Measurements from ENCODE around the gene MLLT3. TPM values are rescaled to one million over a fixed set of nuclear protein-coding genes. Genes with fewer than 3 reads are reported as not detected.

The MLLT3 gene
- total and polyA plus RNA-seq, 9 donors: 8.7 to 15.4 (median 13.8) TPM

DNA sequence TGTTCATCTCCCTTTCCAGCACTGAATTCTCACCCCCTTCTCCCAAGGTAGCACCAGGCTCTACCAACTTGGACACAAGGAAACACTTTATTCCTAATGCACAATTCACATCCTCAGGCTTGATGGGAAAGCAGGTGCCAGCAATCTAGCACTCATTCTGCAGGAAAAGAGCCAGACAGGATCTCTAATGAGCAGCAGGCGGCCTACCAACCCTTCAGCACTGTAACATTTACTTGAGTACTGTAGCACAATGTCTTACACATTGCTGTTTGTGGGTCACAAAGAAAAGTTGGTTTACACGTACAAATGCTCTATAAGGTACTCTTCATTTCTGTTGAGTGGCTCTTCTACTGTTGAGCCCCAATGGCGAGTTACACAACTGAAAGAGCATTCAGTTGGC, 254.4 kb downstream of the MLLT3 start:
- Histone ChIP-seq H3K4me1 (ENCODE audit: insufficient read depth) (no peaks in the 10 kb centered on the region), H3K9me3 (no peaks in the 10 kb centered on the region), H3K4me3 (no peak overlapping the region), H3K27ac (no peak overlapping the region), H3K36me3 (no peaks in the 10 kb centered on the region), H3K27me3 (no peaks in the 10 kb centered on the region)
- intact Hi-C loops (cut with DNase I): loop anchor here in 1 of 4 donors (10.0 kb wide), 1 partner anchor 257 kb away; the partner anchor contains the start of gene MLLT3
- TF ChIP-seq POLR2A (IDR thresholded peaks at IDR 0.05) (no peak), EP300 (IDR thresholded peaks at IDR 0.05) (no peak)
- DNase-seq: no peak
- 98 to 99% (median 99%) methylated on average over 3 of the region's 3 CpGs for WGBS, 3 donors

DNA sequence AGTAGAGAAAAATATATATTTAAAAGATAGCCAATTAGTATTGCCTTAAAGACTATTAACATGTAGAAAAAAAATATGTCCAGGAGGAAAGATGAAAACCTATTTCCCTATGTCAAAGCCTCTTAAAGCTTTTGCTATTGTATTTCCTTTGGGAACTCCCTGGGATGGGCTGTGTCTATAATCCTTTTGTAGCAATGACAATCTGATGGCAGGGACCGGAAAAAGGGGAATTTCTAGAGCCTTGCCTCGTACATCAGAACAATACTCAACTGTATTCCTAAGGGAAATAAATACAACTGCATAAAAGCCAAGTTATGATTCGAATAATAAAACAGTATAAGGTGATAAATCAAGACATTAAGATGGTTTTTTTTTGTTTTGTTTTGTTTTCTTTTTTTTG, 257.3 kb downstream of the MLLT3 start:
- H3K36me3 ChIP-seq: no peaks in the 10 kb centered on the region
- no peak overlapping the region for H3K27ac ChIP-seq
- H3K4me3 ChIP-seq: no peak overlapping the region
- no peaks in the 10 kb centered on the region for H3K27me3 ChIP-seq
- H3K4me1 ChIP-seq (ENCODE audit: insufficient read depth): no peaks in the 10 kb centered on the region
- intact Hi-C loops (cut with DNase I): loop anchor here in 1 of 4 donors (10.0 kb wide), 1 partner anchor 260 kb away; the partner anchor contains the start of gene MLLT3
- 83 to 89% (median 89%) methylated on average over 3 of the region's 3 CpGs for WGBS, 3 donors
- DNase-seq: no peak
- H3K9me3 ChIP-seq: no peaks in the 10 kb centered on the region
- TF ChIP-seq EP300 (IDR thresholded peaks at IDR 0.05) (no peak), POLR2A (IDR thresholded peaks at IDR 0.05) (no peak)
- TF ChIP-seq, protein P1, sequence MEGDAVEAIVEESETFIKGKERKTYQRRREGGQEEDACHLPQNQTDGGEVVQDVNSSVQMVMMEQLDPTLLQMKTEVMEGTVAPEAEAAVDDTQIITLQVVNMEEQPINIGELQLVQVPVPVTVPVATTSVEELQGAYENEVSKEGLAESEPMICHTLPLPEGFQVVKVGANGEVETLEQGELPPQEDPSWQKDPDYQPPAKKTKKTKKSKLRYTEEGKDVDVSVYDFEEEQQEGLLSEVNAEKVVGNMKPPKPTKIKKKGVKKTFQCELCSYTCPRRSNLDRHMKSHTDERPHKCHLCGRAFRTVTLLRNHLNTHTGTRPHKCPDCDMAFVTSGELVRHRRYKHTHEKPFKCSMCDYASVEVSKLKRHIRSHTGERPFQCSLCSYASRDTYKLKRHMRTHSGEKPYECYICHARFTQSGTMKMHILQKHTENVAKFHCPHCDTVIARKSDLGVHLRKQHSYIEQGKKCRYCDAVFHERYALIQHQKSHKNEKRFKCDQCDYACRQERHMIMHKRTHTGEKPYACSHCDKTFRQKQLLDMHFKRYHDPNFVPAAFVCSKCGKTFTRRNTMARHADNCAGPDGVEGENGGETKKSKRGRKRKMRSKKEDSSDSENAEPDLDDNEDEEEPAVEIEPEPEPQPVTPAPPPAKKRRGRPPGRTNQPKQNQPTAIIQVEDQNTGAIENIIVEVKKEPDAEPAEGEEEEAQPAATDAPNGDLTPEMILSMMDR (IDR thresholded peaks at IDR 0.05): no peak

DNA sequence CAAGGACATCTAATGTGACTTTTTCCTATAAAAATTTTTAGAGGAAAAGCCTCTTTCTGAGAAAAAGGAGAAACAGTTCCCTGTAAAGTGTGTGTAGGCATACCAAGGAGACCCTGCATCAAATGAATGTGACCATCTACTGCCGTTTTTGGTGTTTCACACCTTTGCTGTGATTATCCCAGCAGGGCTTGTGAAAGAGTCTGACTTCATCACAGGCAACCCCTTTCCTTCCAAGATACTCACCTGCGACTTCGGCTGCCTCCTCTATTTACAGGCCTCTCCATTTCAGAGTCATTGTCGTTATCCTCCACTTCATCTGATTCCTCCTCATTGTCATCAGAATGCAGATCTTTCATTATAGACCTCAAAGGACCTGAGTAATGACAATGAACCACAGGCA, 259.1 kb downstream of the MLLT3 start:
- intact Hi-C loops (cut with DNase I): loop anchor here in 1 of 4 donors (10.0 kb wide), 1 partner anchor 262 kb away; the partner anchor contains the start of gene MLLT3
- H3K36me3 ChIP-seq: no peaks in the 10 kb centered on the region
- no peaks in the 10 kb centered on the region for H3K27me3 ChIP-seq
- no peaks in the 10 kb centered on the region for H3K9me3 ChIP-seq
- 81 to 93% (median 88%) methylated on average over 4 of the region's 4 CpGs for WGBS, 3 donors
- no peak overlapping the region for H3K4me3 ChIP-seq
- DNase-seq: no peak
- H3K27ac ChIP-seq: no peak overlapping the region
- H3K4me1 ChIP-seq (ENCODE audit: insufficient read depth): no peaks in the 10 kb centered on the region
- TF ChIP-seq POLR2A (IDR thresholded peaks at IDR 0.05): no peak
- TF ChIP-seq EP300 (IDR thresholded peaks at IDR 0.05): no peak
- TF ChIP-seq, protein P1 (IDR thresholded peaks at IDR 0.05): no peak

DNA sequence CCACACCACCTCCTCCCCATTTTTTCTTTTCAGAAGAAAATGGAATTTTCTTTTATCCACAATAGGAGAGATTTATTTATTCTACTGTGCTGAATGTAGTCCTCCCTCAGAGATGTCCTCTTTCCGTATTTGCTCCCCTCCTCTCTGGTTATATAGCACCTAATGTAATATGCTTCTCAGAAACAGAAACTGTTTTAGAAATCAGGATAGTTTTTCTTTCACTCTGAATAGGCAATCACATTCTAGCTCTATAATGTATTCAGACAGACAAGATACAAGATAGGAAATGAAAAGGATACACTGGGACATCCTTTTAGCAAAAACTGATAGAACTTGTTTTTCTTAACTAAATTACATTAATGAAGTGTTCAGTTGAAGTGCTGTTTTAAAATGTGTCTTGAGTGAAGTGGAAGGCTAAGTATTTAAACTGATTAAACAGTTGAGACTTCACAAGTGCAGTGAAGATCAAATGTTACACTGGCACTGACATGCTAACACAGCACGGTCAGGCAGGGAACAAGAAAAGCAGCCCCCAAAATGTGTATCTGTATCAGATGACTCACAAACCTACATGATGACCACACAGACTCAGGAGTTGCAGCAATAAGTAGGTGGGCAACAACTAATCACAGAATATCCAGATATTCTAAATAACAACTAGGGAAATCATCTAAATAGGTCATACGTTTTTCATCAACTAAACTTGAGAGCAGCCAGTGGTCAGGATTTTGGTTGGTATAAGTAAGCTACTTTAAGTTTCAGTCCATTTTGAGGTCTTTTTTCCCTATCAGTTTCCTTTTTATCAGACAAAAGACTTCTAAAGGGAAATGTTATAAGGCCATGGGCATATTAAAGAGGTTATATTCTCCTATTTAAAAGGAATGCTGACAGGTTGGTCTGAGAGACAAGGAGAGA, 260.4 kb downstream of the MLLT3 start:
- H3K4me1 ChIP-seq (ENCODE audit: insufficient read depth): no peaks in the 10 kb centered on the region
- no peaks in the 10 kb centered on the region for H3K9me3 ChIP-seq
- intact Hi-C loops (cut with DNase I): loop anchor here in 1 of 4 donors (10.0 kb wide), 1 partner anchor 263 kb away; the partner anchor contains the start of gene MLLT3
- no peaks in the 10 kb centered on the region for H3K36me3 ChIP-seq
- WGBS, 3 donors: 86 to 93% (median 92%) methylated on average over 3 of the region's 3 CpGs
- no peaks in the 10 kb centered on the region for H3K27me3 ChIP-seq
- DNase-seq: no peak
- H3K27ac ChIP-seq: no peak overlapping the region
- TF ChIP-seq EP300 (IDR thresholded peaks at IDR 0.05): no peak
- TF ChIP-seq, protein P1 (IDR thresholded peaks at IDR 0.05): no peak
- TF ChIP-seq POLR2A (IDR thresholded peaks at IDR 0.05): no peak
- H3K4me3 ChIP-seq: no peak overlapping the region
